ENCODE measurements around the gene KIAA1958. TPM values are rescaled to one million over a fixed set of nuclear protein-coding genes. Genes with fewer than 3 reads are reported as not detected.
A peak's percentile ranks its signal among the peaks of the same experiment; 100 is the strongest.

KIAA1958 gene
- total and polyA plus RNA-seq, 12 donors = 0.59 to 7.7 (median 6.1) TPM

GRCh38 chr9:112493393-112494137, 6.9 kb downstream of the KIAA1958 start:
- Histone ChIP-seq H3K9me3 (peaks cover 0 to 34% (median 10%) of the 10 kb centered on the region in 11 donors), H3K4me1 (peaks cover 0 to 19% (median 4%) of the 10 kb centered on the region in 9 donors), H3K4me3 (no peak overlapping the region), H3K36me3 (peaks cover 0 to 25% (median 0%) of the 10 kb centered on the region in 9 donors), H3K27me3 (peaks cover 0 to 12% (median 0%) of the 10 kb centered on the region in 7 donors), H3K27ac (peak overlapping the region in 2 of 10 donors; percentile 18 to 32)
- 81 to 89% methylated on average over 1 of the region's 1 CpG for WGBS, 2 donors
- intact Hi-C loops (cut with DNase I) = loop anchor here in 1 of 10 donors (10.0 kb wide), 1 partner anchor 51 kb away; no protein-coding TSS in a partner anchor
- DNase-seq (no peak), ATAC-seq (no peak)
- no peak for TF ChIP-seq CTCF (IDR thresholded peaks at IDR 0.05)

GRCh38 chr9:112494153-112494552, 7.5 kb downstream of the KIAA1958 start:
- ATAC-seq = no peak
- TF ChIP-seq CTCF (IDR thresholded peaks at IDR 0.05) = no peak
- peaks cover 0 to 7% (median 0%) of the 10 kb centered on the region in 7 donors for H3K27me3 ChIP-seq
- H3K4me3 ChIP-seq = no peak overlapping the region
- peaks cover 0 to 34% (median 10%) of the 10 kb centered on the region in 11 donors for H3K9me3 ChIP-seq
- DNase-seq = no peak
- WGBS, 2 donors = 100% methylated on average over 1 of the region's 1 CpG
- intact Hi-C loops (cut with DNase I) = loop anchor here in 1 of 10 donors (10.0 kb wide), 1 partner anchor 51 kb away; no protein-coding TSS in a partner anchor
- peaks cover 0 to 25% (median 0%) of the 10 kb centered on the region in 9 donors for H3K36me3 ChIP-seq
- H3K27ac ChIP-seq = peak overlapping the region in 2 of 10 donors; percentile 18 to 32
- peaks cover 0 to 19% (median 0%) of the 10 kb centered on the region in 9 donors for H3K4me1 ChIP-seq

- H3K4me1 ChIP-seq = peaks cover 0 to 19% (median 0%) of the 10 kb centered on the region in 9 donors
- 74 to 78% methylated on average over 4 of the region's 4 CpGs for WGBS, 2 donors
- H3K27ac ChIP-seq = peak overlapping the region in 2 of 10 donors; percentile 27 to 33
- ATAC-seq (peak in 3 of 8 donors; percentile 15 to 80 (median 51)), DNase-seq (no peak)
- H3K36me3 ChIP-seq = peaks cover 0 to 25% (median 0%) of the 10 kb centered on the region in 9 donors
- no peak for TF ChIP-seq CTCF (IDR thresholded peaks at IDR 0.05)
- no peak overlapping the region for H3K4me3 ChIP-seq
- intact Hi-C loops (cut with DNase I) = loop anchor here in 1 of 10 donors (10.0 kb wide), 1 partner anchor 49 kb away; no protein-coding TSS in a partner anchor
- H3K27me3 ChIP-seq = no peaks in the 10 kb centered on the region
- peaks cover 0 to 34% (median 10%) of the 10 kb centered on the region in 11 donors for H3K9me3 ChIP-seq
These were observed 9.0 kb downstream of the KIAA1958 start for GRCh38 chr9:112495614-112496013.

- WGBS, 2 donors = 79 to 83% methylated on average over 3 of the region's 3 CpGs
- peaks cover 0 to 34% (median 10%) of the 10 kb centered on the region in 11 donors for H3K9me3 ChIP-seq
- no peaks in the 10 kb centered on the region for H3K27me3 ChIP-seq
- no peak overlapping the region for H3K4me3 ChIP-seq
- DNase-seq = no peak
- peaks cover 0 to 19% (median 0%) of the 10 kb centered on the region in 9 donors for H3K4me1 ChIP-seq
- ATAC-seq = no peak
- intact Hi-C loops (cut with DNase I) = loop anchor here in 1 of 10 donors (10.0 kb wide), 1 partner anchor 49 kb away; no protein-coding TSS in a partner anchor
- no peak for TF ChIP-seq CTCF (IDR thresholded peaks at IDR 0.05)
- H3K27ac ChIP-seq = peak overlapping the region in 2 of 10 donors; percentile 27 to 33
- H3K36me3 ChIP-seq = peaks cover 0 to 25% (median 0%) of the 10 kb centered on the region in 9 donors
These were observed 9.6 kb downstream of the KIAA1958 start for GRCh38 chr9:112496074-112496722.
